Medulla oblongata (tissue), 1 donor: ENCODE data around the gene SLC23A2.
"Not testable (repeated sequence)": the region's sequence is repeated elsewhere in the genome, so short reads cannot be mapped to it uniquely, and the experiment has no call there.

Experiments used
- DNase-seq: peaks from one replicate; pipeline ENCODE4 v3.0.0-alpha.2; 2015; ENCODE audit errors: extremely low spot score

Gene SLC23A2

GRCh38 chr20:4902788-4903187 is 98.5 kb downstream of the SLC23A2 start:
- no peak for DNase-seq

DNA sequence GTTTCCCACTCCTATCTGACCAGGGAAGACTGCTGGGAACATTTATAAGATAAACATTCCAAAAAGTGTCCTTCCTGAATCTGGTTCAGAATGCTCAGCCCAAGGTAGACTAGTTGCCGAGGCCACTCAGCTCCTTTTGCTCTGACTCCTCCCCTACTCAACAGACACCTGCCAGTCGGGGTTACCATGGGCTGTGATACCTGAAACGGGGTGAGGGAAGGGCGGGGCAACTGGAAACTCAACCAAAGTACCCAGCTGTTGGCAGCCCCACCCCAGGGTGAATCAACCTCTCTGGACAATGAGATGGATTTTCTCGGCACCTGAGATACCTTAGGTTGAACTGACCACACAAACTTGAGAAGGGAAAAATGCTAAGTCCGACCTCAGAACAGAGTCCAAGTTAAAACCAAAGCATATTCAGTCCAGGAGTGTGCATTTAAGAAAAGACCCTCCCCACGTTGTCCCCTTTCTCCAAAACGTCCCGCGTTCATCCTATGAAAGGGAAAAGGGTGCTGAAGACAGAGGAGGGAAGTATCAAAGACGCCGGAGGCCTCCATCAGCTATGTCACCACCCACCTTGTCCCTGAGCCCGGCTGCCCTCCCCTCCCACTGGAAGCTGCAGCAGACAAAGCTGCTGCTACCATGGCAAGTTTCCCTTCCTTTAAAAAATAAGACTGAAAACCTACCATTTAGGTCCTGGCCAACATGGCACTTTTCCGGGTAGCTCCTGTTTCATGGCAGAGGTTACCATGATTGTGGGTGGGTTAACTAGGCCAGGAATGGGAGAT is 100.1 kb downstream of the SLC23A2 start:
- no peak for DNase-seq

DNA sequence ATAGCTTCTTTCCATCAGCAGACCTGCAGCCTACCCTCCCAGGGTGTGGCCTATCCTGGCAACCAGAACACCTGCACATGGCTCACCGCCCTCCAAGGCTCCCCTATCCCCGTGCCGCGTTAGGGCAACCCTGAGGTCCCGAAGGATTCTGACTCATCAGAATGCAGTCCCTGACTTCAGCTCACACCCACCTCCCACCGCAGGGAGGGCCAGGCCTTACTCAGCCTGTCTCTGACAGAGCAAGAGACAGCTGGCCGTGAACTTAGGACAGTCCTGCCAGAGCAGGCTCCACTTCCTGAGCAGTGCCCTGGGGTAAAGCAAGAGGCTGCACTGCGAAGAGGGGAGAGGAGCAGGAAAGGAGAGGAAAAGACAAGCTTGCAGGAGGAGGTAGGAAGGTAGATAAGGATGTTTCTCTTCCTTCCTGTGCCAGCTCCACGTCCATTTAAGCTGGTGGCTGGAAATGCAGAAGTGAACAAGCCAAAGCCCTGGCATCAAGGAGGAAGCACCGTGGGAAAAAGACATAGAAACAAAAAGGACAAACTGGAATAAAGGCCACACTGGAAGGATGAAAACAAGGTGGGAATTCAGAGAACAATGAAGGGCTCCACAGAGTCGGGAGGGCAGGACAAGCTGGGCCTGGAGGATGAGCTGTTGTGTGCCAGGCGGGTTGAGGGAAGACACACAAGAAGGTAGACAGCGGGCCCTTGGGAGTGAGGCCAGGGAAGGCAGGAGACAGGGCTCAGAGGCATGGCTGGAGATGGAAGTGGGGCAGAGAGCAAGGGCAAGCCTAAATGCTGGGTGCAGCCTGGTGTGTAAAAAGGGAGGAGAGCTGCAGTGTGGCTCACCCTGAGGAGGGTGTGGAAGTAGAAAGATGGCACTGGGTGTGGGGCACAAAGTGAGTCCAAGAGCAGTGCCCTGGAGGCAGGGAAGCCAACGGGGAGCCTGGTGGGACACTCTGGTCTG is 102.7 kb downstream of the SLC23A2 start:
- DNase-seq: no peak

GRCh38 chr20:4897600-4897999 is 103.7 kb downstream of the SLC23A2 start:
- DNase-seq: peak; percentile 51

DNA sequence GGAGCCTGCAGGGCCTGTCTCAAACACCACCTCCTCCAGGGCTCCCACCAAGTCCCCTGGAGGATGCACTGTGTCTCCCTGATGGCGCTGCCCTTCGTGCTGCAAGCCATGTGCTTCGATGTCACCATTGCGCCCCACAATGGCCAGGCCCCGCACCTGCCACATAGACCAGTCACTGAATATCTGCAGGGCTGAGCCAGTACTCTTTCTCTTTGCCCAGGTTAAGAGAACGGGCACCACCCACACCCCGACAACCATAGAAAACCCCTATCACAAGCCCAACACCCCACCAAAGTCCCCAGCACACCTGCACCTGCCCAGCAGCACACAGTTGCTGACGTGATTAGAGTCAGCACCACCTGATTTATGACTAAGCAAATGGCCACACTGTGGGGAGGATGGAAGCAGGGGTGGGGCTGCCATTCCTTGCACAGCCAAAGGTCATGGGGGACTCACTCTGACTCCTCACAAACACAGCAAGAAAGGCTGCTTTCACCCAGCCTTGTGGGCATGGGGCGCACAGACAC is 104.3 kb downstream of the SLC23A2 start:
- DNase-seq: no peak

GRCh38 chr20:4896119-4896702 is 105.1 kb downstream of the SLC23A2 start:
- no peak for DNase-seq

GRCh38 chr20:4894981-4895381 is 106.3 kb downstream of the SLC23A2 start:
- peak; percentile 84 for DNase-seq

DNA sequence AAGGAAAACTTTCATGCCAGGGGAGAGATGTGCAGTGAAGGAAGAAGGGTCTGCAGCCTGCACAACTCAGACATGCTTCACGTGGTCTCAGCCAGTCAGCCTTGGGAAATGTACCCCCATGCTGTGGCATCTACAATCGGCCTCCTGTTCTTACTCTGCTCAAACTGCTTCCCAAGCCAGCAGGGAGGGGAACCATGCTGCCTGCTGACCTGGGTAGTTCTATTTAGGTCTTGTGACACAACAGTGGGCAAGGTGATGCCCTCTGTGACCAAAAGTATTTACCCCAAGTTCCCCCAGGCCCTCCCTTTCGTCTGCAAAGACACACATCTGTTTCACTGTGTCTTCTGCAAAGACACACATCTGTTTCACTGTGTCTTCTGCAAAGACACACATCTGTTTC is 106.9 kb downstream of the SLC23A2 start:
- DNase-seq: peak; percentile 44

DNA sequence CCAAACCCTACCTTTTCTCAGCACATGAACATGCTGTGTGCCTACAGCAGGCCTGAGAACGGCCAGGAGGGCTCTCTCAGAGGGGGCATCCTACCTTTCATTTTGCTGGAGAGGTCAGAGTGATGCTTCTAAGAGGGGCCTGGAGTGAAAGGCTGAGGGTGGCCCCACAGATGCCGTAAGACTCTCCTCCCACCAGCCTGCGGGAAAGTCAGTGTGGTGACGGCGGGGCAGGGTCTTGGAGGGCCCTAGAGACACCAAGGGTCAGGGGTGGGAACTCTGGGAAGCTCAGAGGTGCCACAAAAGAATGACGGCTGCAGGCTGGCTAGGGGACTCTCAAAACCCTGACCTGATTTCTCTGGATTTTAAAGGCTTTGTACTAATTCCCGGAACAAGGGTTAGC is 107.6 kb downstream of the SLC23A2 start:
- no peak for DNase-seq

GRCh38 chr20:4891997-4892396 is 109.3 kb downstream of the SLC23A2 start:
- no peak for DNase-seq

GRCh38 chr20:4891190-4891763 is 110.0 kb downstream of the SLC23A2 start:
- no peak for DNase-seq

DNA sequence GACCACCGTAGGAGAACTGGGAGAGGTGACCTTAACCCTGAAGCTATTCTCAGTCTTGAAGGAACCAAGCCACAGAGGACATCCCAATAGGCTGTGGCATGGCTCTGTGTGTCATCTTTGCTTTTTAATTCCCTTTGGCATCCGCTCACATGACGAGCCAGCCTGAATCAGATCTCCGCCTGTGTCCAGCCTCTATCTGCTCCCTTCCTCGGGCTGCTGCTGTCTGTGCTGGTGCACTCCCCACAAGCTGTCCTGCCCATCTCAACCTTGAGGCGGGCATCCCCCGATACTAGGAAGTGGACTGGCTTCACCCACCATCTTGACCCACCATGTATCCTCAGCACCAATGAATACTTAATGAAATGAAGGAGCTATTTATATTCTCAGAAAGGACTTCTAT is 111.9 kb downstream of the SLC23A2 start:
- no peak for DNase-seq

GRCh38 chr20:4887586-4887985 is 113.7 kb downstream of the SLC23A2 start:
- no peak for DNase-seq

DNA sequence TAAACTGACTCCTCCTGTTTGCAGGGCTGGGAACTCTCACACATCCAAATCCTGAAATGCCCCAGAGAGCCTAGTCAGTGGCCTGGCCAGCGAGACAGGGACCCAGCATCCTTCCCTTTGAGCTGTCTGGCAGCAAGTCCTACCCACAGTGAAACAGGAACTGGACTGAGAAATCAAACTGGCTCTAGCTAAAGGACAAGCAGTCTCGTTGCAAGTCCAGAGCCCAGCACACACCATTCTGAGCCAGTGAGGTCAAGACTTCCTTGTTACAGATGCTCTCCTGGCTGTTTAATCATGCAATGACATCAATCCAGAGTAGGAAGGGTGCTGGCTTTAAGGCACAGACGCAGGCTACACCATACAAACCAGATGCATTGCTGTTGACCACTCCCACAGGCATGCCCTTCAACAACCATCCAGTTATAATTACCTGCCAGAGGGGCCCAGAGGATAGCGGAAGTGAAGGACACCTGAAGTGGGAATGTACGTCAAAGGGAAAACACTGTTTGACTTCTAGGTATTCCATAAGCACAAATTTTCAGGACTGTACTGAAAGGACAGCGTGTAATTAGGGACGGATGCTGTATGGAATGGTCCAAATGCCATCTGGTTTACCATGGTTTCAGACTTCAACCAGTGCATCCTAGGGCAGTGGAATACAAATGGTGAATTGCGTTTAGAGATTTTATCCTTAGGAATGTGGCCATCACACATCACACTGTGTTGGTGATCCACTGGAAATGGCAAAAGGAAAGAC is 114.4 kb downstream of the SLC23A2 start:
- DNase-seq: peak; percentile 66

- DNase-seq: no peak
Observed at GRCh38 chr20:4885877-4886276, 115.4 kb downstream of the SLC23A2 start.

DNA sequence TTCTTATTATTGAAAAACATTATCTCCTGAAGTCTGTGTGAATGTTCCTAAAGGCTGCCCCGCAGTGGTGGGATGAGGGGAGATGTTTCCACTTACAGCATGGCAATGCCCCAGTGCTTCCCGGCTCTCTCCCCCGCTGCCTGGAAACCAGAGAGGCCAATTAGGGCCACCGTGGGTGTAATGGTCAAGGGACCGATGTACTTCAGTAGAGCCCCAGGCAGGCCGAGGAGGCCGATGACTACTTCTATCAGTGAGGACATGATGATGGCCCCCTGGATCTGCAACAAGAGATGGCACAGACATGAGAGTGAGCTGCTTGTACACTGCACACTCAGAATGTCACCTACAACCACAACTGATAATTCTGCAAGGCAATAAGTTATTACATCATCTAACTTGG is 117.8 kb downstream of the SLC23A2 start:
- DNase-seq: no peak

GRCh38 chr20:4883051-4883450 is 118.3 kb downstream of the SLC23A2 start:
- no peak for DNase-seq

GRCh38 chr20:4881006-4881730 is 120.1 kb downstream of the SLC23A2 start:
- no peak for DNase-seq

DNA sequence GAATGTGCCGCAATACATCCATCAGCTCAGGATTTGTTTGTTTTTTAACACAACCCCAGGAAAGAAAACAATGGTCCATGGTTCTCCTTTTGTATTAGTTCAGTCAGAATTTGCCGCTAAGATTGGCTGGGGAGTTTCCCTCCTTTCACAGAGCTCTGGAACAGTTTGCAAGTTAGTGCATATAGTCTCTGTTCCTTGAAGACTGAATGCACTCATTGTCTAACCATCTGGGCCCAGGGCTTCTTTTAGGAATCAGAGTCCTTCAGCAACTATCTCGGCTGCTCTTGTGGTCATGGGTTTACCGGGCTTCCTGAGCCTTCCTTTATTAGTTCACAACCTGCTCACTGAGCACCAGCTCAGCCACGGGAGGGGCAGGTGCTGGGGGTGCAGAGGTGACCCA is 121.3 kb downstream of the SLC23A2 start:
- DNase-seq: no peak

GRCh38 chr20:4878099-4878498 is 123.2 kb downstream of the SLC23A2 start:
- not testable (repeated sequence) for DNase-seq
